Effector CD4-positive, alpha-beta T cell (primary cell): ENCODE measurements around the gene WDR37.
"Not testable (repeated sequence)": the region's sequence is repeated elsewhere in the genome, so short reads cannot be mapped to it uniquely, and the experiment has no call there.

Source experiments
- DNase-seq: peaks from one replicate; pipeline ENCODE4 v3.0.0-alpha.2; 2020

WDR37 gene

DNA sequence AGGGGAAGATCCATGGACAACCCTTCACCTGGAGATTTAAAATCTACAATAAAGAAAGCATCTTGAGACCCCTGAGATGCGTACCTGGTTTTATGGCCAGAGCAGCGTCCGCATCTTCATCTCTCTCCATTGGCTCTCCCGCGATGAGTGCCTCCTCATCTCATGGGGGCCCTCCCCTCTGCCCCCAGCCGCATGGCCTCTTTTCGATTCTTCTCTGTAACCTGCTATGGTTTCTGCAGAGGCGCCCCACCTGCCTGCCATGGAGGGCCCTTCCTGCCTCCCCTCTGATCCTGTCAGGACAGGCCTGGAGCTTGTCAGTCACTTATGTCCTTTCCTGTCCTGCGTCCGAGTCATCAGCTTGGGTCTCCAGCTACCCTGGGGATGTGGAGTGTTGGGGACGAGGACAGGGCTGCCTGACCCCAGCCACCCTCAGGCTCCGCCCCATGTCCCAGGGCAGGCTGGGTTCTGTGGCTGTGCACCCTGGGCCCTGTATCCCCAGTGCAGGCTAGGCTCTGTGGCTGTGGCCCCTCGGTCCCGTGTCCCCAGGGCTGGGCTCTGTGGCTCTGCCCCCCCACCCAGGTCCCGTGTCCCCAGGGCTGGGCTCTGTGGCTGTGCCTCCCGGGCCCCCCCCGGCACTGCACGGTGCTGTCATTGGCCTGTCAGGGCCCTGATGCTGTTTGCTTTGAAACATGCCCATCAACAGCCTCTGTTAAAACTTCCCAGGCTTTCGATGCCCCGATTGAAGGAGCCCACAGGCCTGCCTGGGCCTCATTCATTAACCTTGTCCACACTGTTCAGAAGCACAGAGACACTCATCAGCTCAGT, 99.8 kb downstream of the WDR37 start:
- no peak for DNase-seq

GRCh38 chr10:1156616-1156886, 100.4 kb downstream of the WDR37 start:
- DNase-seq = no peak

DNA sequence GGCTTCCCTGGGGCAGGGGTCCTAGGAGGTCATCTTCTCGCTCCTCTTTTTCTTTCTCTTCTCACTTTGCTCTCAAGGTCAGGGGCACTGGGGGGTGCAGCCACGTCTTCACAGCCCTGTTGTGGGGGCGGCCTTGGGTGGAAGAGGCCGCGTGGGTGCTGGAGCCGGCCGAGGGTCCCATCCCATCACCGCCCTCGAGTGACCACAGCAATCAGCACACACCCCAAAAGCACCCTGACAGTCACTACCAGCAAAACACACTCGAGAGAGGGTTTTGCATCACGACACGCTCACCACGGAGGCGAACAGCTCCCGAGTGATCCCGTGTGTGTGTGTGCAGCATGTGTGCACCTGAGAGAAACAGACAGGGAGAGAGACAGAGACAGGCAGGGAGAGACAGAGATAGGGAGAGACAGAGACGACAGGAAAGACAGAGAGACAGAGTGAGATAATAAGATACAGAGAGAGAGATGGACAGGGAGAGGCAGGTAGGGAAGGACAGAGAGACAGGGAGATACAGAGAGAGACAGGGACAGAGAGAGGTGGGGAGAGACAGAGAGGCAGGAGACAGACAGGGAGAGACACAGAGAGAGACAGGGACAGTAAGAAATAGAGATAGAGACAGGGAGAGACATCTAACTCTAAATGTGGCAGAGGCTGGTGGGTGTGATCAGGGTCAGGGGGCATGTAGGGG, 100.9 kb downstream of the WDR37 start:
- DNase-seq = no peak

GRCh38 chr10:1157615-1157933, 101.4 kb downstream of the WDR37 start:
- DNase-seq = no peak

DNA sequence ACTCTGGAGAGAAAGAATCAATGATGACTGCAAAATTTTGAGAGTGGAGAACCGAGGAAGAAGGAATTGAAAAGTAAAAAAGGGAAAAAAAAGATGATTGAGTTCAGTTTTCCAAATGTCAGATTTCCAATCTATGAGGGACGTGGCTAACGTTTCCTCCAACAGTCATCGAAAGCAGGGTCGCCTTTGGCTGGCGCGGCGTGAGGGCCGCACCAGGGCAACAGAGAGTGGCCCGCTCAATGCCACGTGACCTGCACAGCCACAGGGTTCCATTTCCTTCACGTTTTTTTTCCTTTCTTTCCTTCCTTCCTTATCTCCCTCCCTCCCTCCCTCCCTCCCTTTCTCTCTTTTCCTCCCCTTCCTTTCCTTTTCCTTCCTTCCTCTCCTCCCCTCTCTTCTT, 101.9 kb downstream of the WDR37 start:
- no peak for DNase-seq

GRCh38 chr10:1158536-1158935, 102.4 kb downstream of the WDR37 start:
- not testable (repeated sequence) for DNase-seq

DNA sequence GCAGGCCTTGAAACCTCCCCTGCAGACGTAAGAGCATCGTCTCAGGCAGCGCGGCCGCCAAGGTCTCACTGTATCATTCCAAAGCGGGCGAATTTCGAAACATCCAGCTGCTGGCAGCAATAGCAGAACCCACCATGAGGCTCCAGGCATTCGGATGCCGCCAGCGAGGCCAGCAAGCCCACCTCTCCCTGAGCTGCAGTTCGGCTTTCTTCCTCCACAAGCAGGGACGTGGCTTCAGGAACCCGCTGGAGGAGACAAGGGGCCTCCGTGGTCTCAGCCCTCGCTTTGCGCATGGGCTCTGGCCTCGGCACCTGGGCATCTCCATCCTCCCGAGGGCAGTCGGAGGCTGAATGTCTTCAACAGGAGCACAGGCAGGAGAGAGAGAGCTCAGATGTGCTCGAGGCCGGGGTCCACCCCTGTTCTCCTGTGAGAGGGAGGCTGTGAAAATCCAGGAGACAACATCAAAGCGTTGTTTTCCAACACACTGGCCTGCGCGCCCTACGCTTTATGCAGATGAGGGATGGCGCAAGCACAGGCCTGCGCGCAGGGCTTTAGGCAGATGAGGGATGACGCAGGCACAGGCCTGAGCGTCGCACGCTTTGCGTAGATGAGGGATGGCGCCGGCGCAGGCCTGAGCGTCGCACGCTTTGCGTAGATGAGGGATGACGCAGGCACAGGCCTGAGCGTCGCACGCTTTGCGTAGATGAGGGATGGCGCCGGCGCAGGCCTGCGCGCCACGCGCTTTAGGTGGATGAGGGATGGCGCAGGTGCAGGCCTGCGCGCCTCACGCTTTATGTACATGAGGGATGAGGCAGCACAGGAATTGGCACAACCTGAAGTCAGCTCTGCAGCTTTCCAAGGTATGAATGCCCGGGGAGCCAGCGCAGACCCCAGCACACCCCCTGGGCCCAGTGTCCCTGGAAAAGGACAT, 103.2 kb downstream of the WDR37 start:
- DNase-seq = no peak

GRCh38 chr10:1160561-1161314, 104.6 kb downstream of the WDR37 start:
- no peak for DNase-seq

DNA sequence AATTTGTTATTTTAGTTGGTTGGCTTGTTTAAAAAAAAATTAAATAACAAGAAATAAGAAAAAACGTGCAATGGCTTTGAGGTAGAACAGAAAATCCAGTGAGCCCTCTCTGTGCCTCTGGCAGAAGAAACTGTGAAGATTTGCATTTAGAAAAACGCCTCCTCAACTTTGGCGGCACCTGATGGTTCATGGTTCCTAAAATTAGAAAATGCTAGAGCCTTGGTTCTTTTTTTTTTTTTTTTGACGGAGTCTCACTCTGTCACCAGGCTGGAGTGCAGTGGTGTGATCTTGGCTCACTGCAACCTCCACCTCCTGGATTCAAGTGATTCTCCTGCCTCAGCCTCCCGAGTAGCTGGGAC, 105.1 kb downstream of the WDR37 start:
- DNase-seq = not testable (repeated sequence)

- no peak for DNase-seq
Measured at GRCh38 chr10:1162481-1163203, 106.5 kb downstream of the WDR37 start.

- no peak for DNase-seq
Measured at GRCh38 chr10:1163204-1163660, 107.0 kb downstream of the WDR37 start.

DNA sequence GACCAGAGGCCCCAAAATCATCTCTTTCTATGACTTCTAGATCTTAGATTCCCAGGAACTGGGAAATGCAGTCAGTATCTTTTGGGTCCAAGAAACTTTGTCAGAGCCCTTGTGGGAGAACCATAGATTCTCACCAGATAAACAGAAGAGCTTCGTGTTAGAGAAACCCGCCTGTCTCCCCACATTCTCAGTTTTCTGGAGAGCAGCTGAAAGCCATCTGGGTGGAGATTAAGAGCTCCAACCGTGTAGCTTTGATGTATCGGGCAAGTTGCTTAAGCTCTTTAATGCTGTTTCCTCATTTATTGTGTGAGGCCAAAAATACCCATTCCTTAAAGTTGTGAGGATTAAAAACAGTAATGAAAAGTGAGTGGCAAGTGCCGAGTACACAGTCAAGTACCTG, 107.6 kb downstream of the WDR37 start:
- no peak for DNase-seq

- DNase-seq = no peak
Measured at GRCh38 chr10:1166101-1166827, 110.1 kb downstream of the WDR37 start.

DNA sequence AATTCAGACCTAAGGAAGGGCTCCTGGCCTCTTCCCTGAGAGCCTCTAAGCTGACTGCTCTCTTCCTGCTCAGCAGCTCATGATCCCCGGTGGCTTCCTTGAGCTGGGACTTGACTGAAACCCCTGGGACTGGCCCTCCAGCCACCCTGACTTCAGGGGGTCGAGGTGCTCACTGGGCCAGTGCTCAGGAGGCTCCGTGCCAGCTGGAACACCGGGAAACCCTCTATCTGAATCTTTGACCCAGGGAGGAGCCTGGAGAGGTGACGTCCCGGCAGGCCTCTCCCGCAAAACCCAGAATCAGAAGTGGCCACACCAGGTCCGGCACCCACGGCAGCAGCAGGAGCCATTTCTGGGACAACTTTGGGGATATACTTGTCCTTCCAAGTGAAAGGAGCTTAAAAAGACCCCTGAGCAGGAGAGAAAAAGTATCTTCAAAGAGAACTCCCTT, 110.7 kb downstream of the WDR37 start:
- DNase-seq = no peak

DNA sequence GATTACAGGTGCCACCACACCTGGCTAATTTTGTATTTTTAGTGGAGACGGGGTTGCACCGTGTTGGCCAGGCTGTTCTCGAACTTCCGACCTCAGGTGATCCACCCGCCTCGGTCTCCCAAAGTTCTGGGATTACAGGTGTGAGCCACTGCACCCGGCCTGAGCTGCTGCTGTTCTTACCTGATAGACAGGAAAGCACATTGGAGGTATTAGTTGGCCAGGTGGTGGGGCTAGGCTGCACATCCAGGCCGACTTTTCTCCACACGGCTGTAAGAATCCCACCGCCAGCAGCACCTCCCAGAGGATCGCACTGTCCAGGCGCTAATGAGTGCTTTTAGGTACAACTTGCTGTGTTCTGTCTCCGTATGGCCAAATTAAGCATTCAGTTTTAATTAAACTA, 112.6 kb downstream of the WDR37 start:
- DNase-seq = no peak

GRCh38 chr10:1169186-1169885, 113.2 kb downstream of the WDR37 start:
- DNase-seq = no peak

DNA sequence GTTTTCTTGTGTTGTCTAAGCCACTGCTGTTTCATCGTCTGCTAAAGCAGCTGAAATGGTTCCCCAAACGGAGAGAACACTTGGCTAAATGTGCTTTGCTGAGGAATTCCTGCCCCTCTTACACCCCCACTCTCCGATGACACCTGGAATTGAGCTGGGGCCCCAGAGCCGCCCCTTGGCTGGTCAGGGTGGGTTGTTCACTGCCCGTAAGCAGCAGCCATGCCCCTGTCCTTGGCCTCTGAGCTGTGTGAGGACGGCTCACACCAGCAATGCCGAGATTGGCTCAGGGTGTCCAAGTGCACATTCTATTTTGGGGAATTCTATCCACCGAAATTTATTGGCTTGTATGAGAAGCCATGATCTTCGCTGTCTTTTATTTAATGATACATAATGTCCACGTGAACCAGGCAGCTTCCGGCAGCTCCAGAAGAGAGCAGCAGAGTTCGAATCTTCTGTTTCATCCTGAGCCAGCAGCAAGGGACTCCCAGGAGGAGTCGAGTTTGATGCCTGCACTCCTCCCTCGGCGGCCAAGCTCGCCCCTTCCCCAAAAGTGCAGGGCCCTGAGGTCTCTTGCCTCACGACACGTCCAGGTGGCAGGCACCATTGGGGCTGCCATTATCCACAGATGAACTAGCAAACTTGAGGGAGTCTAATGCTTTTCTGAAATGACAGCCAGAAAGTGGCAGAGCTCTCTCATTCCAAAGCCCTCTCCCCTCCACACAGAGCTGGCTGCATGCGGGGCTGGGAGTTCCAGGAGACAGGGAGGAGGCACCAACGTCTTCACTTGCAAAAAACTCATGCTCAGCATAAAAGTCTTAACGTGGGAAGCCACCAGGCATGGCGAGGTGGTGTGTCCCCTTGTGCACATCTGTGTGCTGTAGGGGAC, 114.0 kb downstream of the WDR37 start:
- no peak for DNase-seq

GRCh38 chr10:1170867-1171180, 114.6 kb downstream of the WDR37 start:
- DNase-seq = no peak

DNA sequence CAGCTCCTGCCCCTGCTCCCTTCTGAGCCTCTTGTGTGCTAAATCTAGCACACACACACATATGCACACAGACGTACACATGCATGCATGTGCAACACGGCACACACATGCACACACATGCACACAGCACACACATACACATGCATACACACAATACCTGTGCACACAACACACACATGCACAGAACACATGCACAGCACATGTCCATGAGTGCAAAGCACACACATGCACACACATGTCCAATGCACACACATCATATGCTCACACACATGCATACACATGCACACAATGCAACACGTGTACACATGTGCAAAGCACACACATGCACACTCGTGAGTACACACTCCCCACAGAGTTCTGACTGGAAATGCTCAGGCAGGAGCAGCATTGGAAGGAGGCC, 115.0 kb downstream of the WDR37 start:
- DNase-seq = no peak

DNA sequence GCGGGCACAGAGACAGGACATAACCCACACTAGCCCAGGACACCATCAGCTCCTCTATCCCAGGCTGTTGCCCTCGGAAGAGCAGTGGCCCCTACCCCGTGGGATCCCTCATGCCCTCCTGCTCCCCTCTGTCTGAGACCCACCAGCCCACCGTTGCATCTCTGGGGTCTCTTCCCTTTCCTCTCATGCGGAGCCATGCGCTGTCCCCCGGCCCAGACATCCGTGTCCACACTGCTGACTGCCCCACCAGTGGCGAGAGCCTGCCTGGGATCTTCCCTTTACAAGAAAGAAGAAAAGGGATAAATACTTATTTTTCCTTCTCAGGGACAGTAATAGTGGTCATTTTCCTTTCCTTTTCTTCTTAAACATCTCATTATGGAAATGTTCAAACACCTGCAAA, 115.4 kb downstream of the WDR37 start:
- no peak for DNase-seq
